H1 (cell line): ENCODE measurements around the gene MSI2. TPM values are rescaled to one million over a fixed set of nuclear protein-coding genes. Genes with fewer than 3 reads are reported as not detected.

Source experiments
- CTCF ChIA-PET: fragments of 300-600 bp; sonication (Branson Sonifier 250); formaldehyde crosslinking; loops from one replicate; lab custom pipeline; 2021; ENCODE audit not compliant: partially characterized antibody; lab: Charles Lee
- POLR2A ChIA-PET: fragments of 300-600 bp; sonication (Branson Sonifier 250); formaldehyde crosslinking; loops from one replicate; lab custom pipeline; 2021; ENCODE audit warnings: inconsistent platforms; ENCODE audit not compliant: partially characterized antibody; lab: Charles Lee
- DNase-seq, 2 experiments: peaks; one replicate each; pipeline versions ENCODE4 v3.0.0 to v3.0.0-alpha.2; 2010 to 2022; ENCODE audit warnings: low spot score in 2 of 2, low read depth in 1 of 2, mixed read lengths in 1 of 2
- FAIRE-seq: peaks from 2 replicates; lab custom pipeline; 2011; peaks lifted over from hg19 to GRCh38; lab: Jason Lieb, UNC
- H2AFZ ChIP-seq: 2 replicates; pipeline ENCODE4 v1.8.1; 2012; ENCODE audit warnings: low read length, inconsistent platforms
- H2AK5ac ChIP-seq: 2 replicates; pipeline ENCODE4 v1.6.1; 2013; ENCODE audit warnings: low read depth, low read length
- H2BK120ac ChIP-seq: replicated peaks from 2 replicates; pipeline ENCODE3; 2013; ENCODE audit warnings: low read depth, low read length, inconsistent platforms
- H2BK12ac ChIP-seq: 2 replicates; pipeline ENCODE4 v1.6.1; 2013; ENCODE audit warnings: low read depth, low read length
- H2BK15ac ChIP-seq: 2 replicates; pipeline ENCODE4 v1.6.1; 2013; ENCODE audit warnings: low read length
- H2BK20ac ChIP-seq: 2 replicates; pipeline ENCODE4 v1.6.1; 2013; ENCODE audit warnings: low read length
- H2BK5ac ChIP-seq: 2 replicates; pipeline ENCODE4 v1.6.1; 2013; ENCODE audit warnings: low read depth, low read length
- H3K14ac ChIP-seq: 2 replicates; pipeline ENCODE4 v1.6.1; 2013; ENCODE audit warnings: inconsistent platforms; ENCODE audit not compliant: insufficient read length
- H3K18ac ChIP-seq: 2 replicates; pipeline ENCODE4 v1.6.1; 2013; ENCODE audit warnings: low read length; ENCODE audit errors: extremely low read depth
- H3K23ac ChIP-seq: 2 replicates; pipeline ENCODE4 v1.6.1; 2013; ENCODE audit warnings: inconsistent platforms; ENCODE audit not compliant: insufficient read length
- H3K23me2 ChIP-seq: 2 replicates; pipeline ENCODE4 v1.6.1; 2013; ENCODE audit warnings: low read depth, low read length
- H3K27ac ChIP-seq: 2 replicates; pipeline ENCODE4 v1.6.1; 2011; ENCODE audit warnings: low read depth, low read length, inconsistent platforms
- H3K27me3 ChIP-seq, 4 experiments: replicated peaks in 1 of 4; 1 replicate in 1 of 4; 2 replicates in 3 of 4; pipeline versions ENCODE4 v1.6.1 to v1.8.1; 2011 to 2013; ENCODE audit warnings: low read length in 3 of 4, mild to moderate bottlenecking in 3 of 4, inconsistent platforms in 2 of 4, mixed read lengths in 2 of 4, moderate library complexity in 1 of 4; ENCODE audit not compliant: control insufficient read depth in 3 of 4, insufficient read depth in 3 of 4; ENCODE audit errors: extremely low read depth in 1 of 4
- H3K36me3 ChIP-seq, 4 experiments: 2 replicates each; pipeline versions ENCODE4 v1.6.1 to v1.8.1; 2011 to 2013; ENCODE audit warnings: mild to moderate bottlenecking in 4 of 4, low read length in 3 of 4, moderate library complexity in 2 of 4, control low read depth in 1 of 4, inconsistent platforms in 1 of 4; ENCODE audit not compliant: insufficient read depth in 4 of 4, control insufficient read depth in 2 of 4
- H3K4ac ChIP-seq: replicated peaks from 2 replicates; pipeline ENCODE3; 2013; ENCODE audit warnings: low read length, low read depth, mixed read lengths, inconsistent platforms; ENCODE audit not compliant: insufficient read length
- H3K4me1 ChIP-seq, 4 experiments: replicated peaks in 1 of 4; 1 replicate in 1 of 4; 2 replicates in 3 of 4; pipeline versions ENCODE4 v1.6.1 to v1.8.1; 2011 to 2013; ENCODE audit warnings: low read length in 3 of 4, inconsistent platforms in 2 of 4, mixed read lengths in 1 of 4; ENCODE audit not compliant: insufficient read depth in 4 of 4, control insufficient read depth in 3 of 4
- H3K4me2 ChIP-seq, 2 experiments: 2 replicates each; pipeline versions ENCODE4 v1.6.1 to v1.8.1; 2011 to 2013; ENCODE audit warnings: low read depth in 2 of 2, low read length in 2 of 2, control low read depth in 1 of 2, inconsistent platforms in 1 of 2, mild to moderate bottlenecking in 1 of 2; ENCODE audit not compliant: insufficient read depth in 1 of 2
- H3K4me3 ChIP-seq, 4 experiments: fragments of 200-600, 300-600 bp in 1 of 4; sonication (generic), shearing (Covaris generic), sonication (Bioruptor Twin) in 1 of 4; 2 replicates each; pipeline versions ENCODE4 v1.5.1 to v1.8.1; 2011 to 2016; ENCODE audit warnings: low read length in 4 of 4, low read depth in 3 of 4, control low read depth in 2 of 4, inconsistent platforms in 2 of 4, mild to moderate bottlenecking in 2 of 4, mixed read lengths in 1 of 4, moderate library complexity in 1 of 4; ENCODE audit not compliant: insufficient read depth in 2 of 4; ENCODE audit errors: extremely low read depth in 1 of 4
- H3K56ac ChIP-seq: replicated peaks from 2 replicates; pipeline ENCODE3; 2013; ENCODE audit warnings: low read depth, mild to moderate bottlenecking, mixed read lengths, low read length, inconsistent platforms; ENCODE audit not compliant: insufficient read length
- H3K79me1 ChIP-seq: 2 replicates; pipeline ENCODE4 v1.6.1; 2013; ENCODE audit warnings: low read depth, low read length, control low read depth
- H3K79me2 ChIP-seq, 2 experiments: 2 replicates each; pipeline versions ENCODE4 v1.6.1 to v1.8.1; 2012 to 2013; ENCODE audit warnings: low read length in 2 of 2, mild to moderate bottlenecking in 2 of 2, inconsistent platforms in 1 of 2; ENCODE audit not compliant: insufficient read depth in 2 of 2, control insufficient read depth in 1 of 2
- H3K9ac ChIP-seq, 4 experiments: replicated peaks in 1 of 4; 1 replicate in 1 of 4; 2 replicates in 3 of 4; pipeline versions ENCODE4 v1.6.1 to v1.8.1; 2011 to 2013; ENCODE audit warnings: low read depth in 3 of 4, low read length in 3 of 4, control low read depth in 2 of 4, mild to moderate bottlenecking in 2 of 4, moderate library complexity in 2 of 4, inconsistent platforms in 1 of 4; ENCODE audit errors: extremely low read depth in 1 of 4
- H3K9me3 ChIP-seq, 2 experiments: 2 replicates each; pipeline versions ENCODE4 v1.6.1 to v1.8.1; 2012 to 2013; ENCODE audit warnings: mild to moderate bottlenecking in 2 of 2, moderate library complexity in 2 of 2, control low read depth in 1 of 2, inconsistent platforms in 1 of 2, low read depth in 1 of 2, low read length in 1 of 2, mixed read lengths in 1 of 2; ENCODE audit not compliant: insufficient read depth in 2 of 2
- H4K20me1 ChIP-seq, 2 experiments: replicated peaks in 1 of 2; 2 replicates each; pipeline versions ENCODE3 to v1.8.1; 2011 to 2013; ENCODE audit warnings: inconsistent platforms in 2 of 2, low read length in 2 of 2, mild to moderate bottlenecking in 1 of 2; ENCODE audit not compliant: insufficient read depth in 2 of 2, control insufficient read depth in 1 of 2
- H4K5ac ChIP-seq: 2 replicates; pipeline ENCODE4 v1.6.1; 2013; ENCODE audit warnings: low read length, low read depth, mixed read lengths, inconsistent platforms; ENCODE audit not compliant: insufficient read length
- H4K8ac ChIP-seq: 2 replicates; pipeline ENCODE4 v1.8.0; 2013; ENCODE audit warnings: mild to moderate bottlenecking, moderate library complexity, low read length, inconsistent platforms; ENCODE audit not compliant: insufficient read depth; ENCODE audit errors: extremely low read depth
- H4K91ac ChIP-seq: replicated peaks from 2 replicates; pipeline ENCODE3; 2013; ENCODE audit warnings: low read length, mixed read lengths, inconsistent platforms; ENCODE audit not compliant: insufficient read length
- CTBP2 ChIP-seq: IDR thresholded peaks from 2 replicates; pipeline ENCODE4 v1.7.0; 2011; ENCODE audit warnings: borderline replicate concordance, mild to moderate bottlenecking, moderate library complexity, mixed read lengths, low read length; ENCODE audit not compliant: insufficient read depth, insufficient read length
- GABPA ChIP-seq: IDR thresholded peaks from 2 replicates; pipeline ENCODE4 v1.6.1; 2011; ENCODE audit warnings: mild to moderate bottlenecking, low read length, moderate library complexity, borderline replicate concordance; ENCODE audit not compliant: insufficient read depth
- MAX ChIP-seq: IDR thresholded peaks from 2 replicates; pipeline ENCODE4 v1.6.1; 2012; ENCODE audit warnings: inconsistent platforms
- NANOG ChIP-seq: IDR thresholded peaks from 2 replicates; pipeline ENCODE4 v1.6.1; 2011; ENCODE audit warnings: low read length, low read depth, mild to moderate bottlenecking, inconsistent platforms; ENCODE audit not compliant: insufficient read depth, poor library complexity, severe bottlenecking
- PHF8 ChIP-seq: fragments of 200-600 bp; sonication (generic); conservative IDR thresholded peaks from 2 replicates; pipeline ENCODE4 v1.7.1; 2012; ENCODE audit warnings: low read depth, mild to moderate bottlenecking, inconsistent platforms, low read length, moderate library complexity
- RBBP5 ChIP-seq: IDR thresholded peaks from 2 replicates; pipeline ENCODE4 v1.7.1; 2012; ENCODE audit warnings: low read depth, mild to moderate bottlenecking, inconsistent platforms, low read length, moderate library complexity, borderline replicate concordance
- TCF12 ChIP-seq: IDR thresholded peaks from 2 replicates; pipeline ENCODE4 v1.6.1; 2011; ENCODE audit warnings: low read depth, mild to moderate bottlenecking, low read length
- WGBS, 2 experiments: shearing (Covaris generic) in 1 of 2; methylation state at CpG; one replicate each; pipeline versions ENCODE4 v1.1.6 to v1.1.7; 2013 to 2015; ENCODE audit warnings: low lambda C conversion rate in 2 of 2, mixed read lengths in 2 of 2, inconsistent platforms in 1 of 2, low coverage in 1 of 2, missing lambda C conversion rate in 1 of 2; ENCODE audit not compliant: insufficient replicate concordance in 2 of 2, insufficient coverage in 1 of 2, insufficient read length in 1 of 2; ENCODE audit errors: extremely low coverage in 1 of 2, missing lambda C conversion rate in 1 of 2; 5-methylcytosine and 5-hydroxymethylcytosine counted together
- polyA plus RNA-seq, 7 experiments: library from polyadenylated mRNA; depleted of rRNA in 3 of 7; stranded (reverse) in 5 of 7; unstranded in 2 of 7; fragments of >200 nt in 5 of 7; fragments of 200-250 nt in 2 of 7; gene quantifications; 1 replicate in 5 of 7; 2 replicates in 1 of 7; 4 replicates in 1 of 7; pipeline versions ENCODE4 v1.2.1 to v1.2.3, GENCODE V29; 2011 to 2013; ENCODE audit warnings: missing spikeins in 2 of 7, mixed read lengths in 2 of 7
- total RNA-seq: library from RNA; stranded (reverse); fragmentation: NEBNext Ultra II Directional; extraction: Animal tissue kit (Norgen Biotek cat#: 25700); gene quantifications from 2 replicates; pipeline ENCODE4 v1.2.1, GENCODE V29; 2021

Gene MSI2
- total and polyA plus RNA-seq, 2 of the 8 experiments (the other 6 are each of a cell fraction or from before 2014, with no cell fraction given) = 36.7 to 80.6 TPM

- H2BK5ac ChIP-seq = no peak overlapping the region
- H3K36me3 ChIP-seq = peaks cover 0 to 2% (median 0%) of the 10 kb centered on the region in 4 experiments; a peak in 4 of 8 replicates
- H3K79me2 ChIP-seq = peaks cover 0 to 39% of the 10 kb centered on the region in 2 experiments; a peak in 2 of 4 replicates
- peaks cover 3 to 5% of the 10 kb centered on the region in 2 experiments; a peak in 1 of 4 replicates for H3K9me3 ChIP-seq
- no peak overlapping the region for H2AK5ac ChIP-seq
- no peak overlapping the region for H3K4ac ChIP-seq
- ChIA-PET CTCF (interaction anchor here (0.7 to 1.6 kb wide), 6 partner anchors 16 to 214 kb away, joined by 3 to 4 read pairs (median 3); no protein-coding TSS in a partner anchor), POLR2A (interaction anchor here (0.6 kb wide), 1 partner anchor 98 kb away, joined by 3 read pairs; no protein-coding TSS in a partner anchor)
- H2BK20ac ChIP-seq = no peak overlapping the region
- H2AFZ ChIP-seq = no peak overlapping the region
- H3K18ac ChIP-seq = no peak overlapping the region
- peaks cover 2 to 15% (median 10%) of the 10 kb centered on the region in 4 experiments; a peak in 6 of 7 replicates for H3K4me1 ChIP-seq
- no peak for FAIRE-seq
- H3K4me2 ChIP-seq = no peak overlapping the region
- no peak for DNase-seq
- no peak overlapping the region for H3K9ac ChIP-seq
- no peak overlapping the region for H2BK120ac ChIP-seq
- peaks cover 2 to 12% of the 10 kb centered on the region in 2 experiments for H4K20me1 ChIP-seq
- no peak for TF ChIP-seq NANOG
- TF ChIP-seq CTBP2 = no peak
- no peak for TF ChIP-seq GABPA
- TF ChIP-seq PHF8 = no peak
- TF ChIP-seq RBBP5 = no peak
- TF ChIP-seq MAX = no peak
- TF ChIP-seq TCF12 = no peak
- no peak overlapping the region for H4K5ac ChIP-seq
- H3K56ac ChIP-seq = no peak overlapping the region
- H4K8ac ChIP-seq = no peak overlapping the region
- no peak overlapping the region for H4K91ac ChIP-seq
- 88% methylated on average over 6 of the region's 6 CpGs; no CpG with 5 or more reads in 1 of the 2 experiments for whole genome bisulfite sequencing, 2 experiments
- no peak overlapping the region for H2BK15ac ChIP-seq
- H3K14ac ChIP-seq = no peak overlapping the region
- no peaks in the 10 kb centered on the region for H3K23me2 ChIP-seq
- no peak overlapping the region for H3K27ac ChIP-seq
- H3K23ac ChIP-seq = no peak overlapping the region
- H3K27me3 ChIP-seq = no peaks in the 10 kb centered on the region
- no peak overlapping the region; the same call in 1 of the 2 replicates for H2BK12ac ChIP-seq
- peaks cover 7% of the 10 kb centered on the region for H3K79me1 ChIP-seq
- H3K4me3 ChIP-seq = no peak overlapping the region
Measured at GRCh38 chr17:57370037-57370581, 113.8 kb downstream of the MSI2 start.
